Vagina (tissue), 2 donors: ENCODE data around the gene NUBPL.

Experiments
- POLR2A ChIP-seq, 2 donors: fragments of 450-650 bp; IDR thresholded peaks; one replicate each; pipeline ENCODE4 v1.6.1; 2017; ENCODE audit warnings: antibody characterized with exemption in 2 of 2, mild to moderate bottlenecking in 2 of 2, moderate library complexity in 2 of 2
- TF ChIP-seq, protein P1 (sequence below), 3 experiments: fragments of 450-650 bp in 2 of 3; fragments of 200-600 bp in 1 of 3; sonication (generic) in 1 of 3; IDR thresholded peaks; one replicate each; pipeline ENCODE4 v1.5.1; 2017 to 2019; ENCODE audit warnings: antibody characterized with exemption in 3 of 3, mild to moderate bottlenecking in 2 of 3, moderate library complexity in 2 of 3

- TF ChIP-seq, protein P1, sequence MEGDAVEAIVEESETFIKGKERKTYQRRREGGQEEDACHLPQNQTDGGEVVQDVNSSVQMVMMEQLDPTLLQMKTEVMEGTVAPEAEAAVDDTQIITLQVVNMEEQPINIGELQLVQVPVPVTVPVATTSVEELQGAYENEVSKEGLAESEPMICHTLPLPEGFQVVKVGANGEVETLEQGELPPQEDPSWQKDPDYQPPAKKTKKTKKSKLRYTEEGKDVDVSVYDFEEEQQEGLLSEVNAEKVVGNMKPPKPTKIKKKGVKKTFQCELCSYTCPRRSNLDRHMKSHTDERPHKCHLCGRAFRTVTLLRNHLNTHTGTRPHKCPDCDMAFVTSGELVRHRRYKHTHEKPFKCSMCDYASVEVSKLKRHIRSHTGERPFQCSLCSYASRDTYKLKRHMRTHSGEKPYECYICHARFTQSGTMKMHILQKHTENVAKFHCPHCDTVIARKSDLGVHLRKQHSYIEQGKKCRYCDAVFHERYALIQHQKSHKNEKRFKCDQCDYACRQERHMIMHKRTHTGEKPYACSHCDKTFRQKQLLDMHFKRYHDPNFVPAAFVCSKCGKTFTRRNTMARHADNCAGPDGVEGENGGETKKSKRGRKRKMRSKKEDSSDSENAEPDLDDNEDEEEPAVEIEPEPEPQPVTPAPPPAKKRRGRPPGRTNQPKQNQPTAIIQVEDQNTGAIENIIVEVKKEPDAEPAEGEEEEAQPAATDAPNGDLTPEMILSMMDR (IDR thresholded peaks at IDR 0.05) = no peak
- no peak for TF ChIP-seq POLR2A (IDR thresholded peaks at IDR 0.05)
These were observed 275.8 kb downstream of the NUBPL start for GRCh38 chr14:31837031-31837430.
